ENCODE data around the gene CALCOCO2.

CALCOCO2 gene

GRCh38 chr17:48873209-48873608, 42.4 kb downstream of the CALCOCO2 start:
- no peak for TF ChIP-seq CTCF (IDR thresholded peaks at IDR 0.05; ENCODE audit: low read depth, low read length, missing control alignments)
- H3K4me3 ChIP-seq (ENCODE audit: low read depth, low read length), result no peak overlapping the region
- DNase-seq (ENCODE audit: low read depth), result no peak
- in situ Hi-C loops (cut with HindIII; ENCODE audit: low sequenced_read_pairs), result no loop called here

GRCh38 chr17:48873696-48874443, 43.0 kb downstream of the CALCOCO2 start:
- H3K4me3 ChIP-seq (ENCODE audit: low read depth, low read length), result no peak overlapping the region
- no peak for DNase-seq (ENCODE audit: low read depth)
- in situ Hi-C loops (cut with HindIII; ENCODE audit: low sequenced_read_pairs), result no loop called here
- no peak for TF ChIP-seq CTCF (IDR thresholded peaks at IDR 0.05; ENCODE audit: low read depth, low read length, missing control alignments)

GRCh38 chr17:48878920-48879898, 48.4 kb downstream of the CALCOCO2 start:
- DNase-seq (ENCODE audit: low read depth), result peak; percentile 61
- in situ Hi-C loops (cut with HindIII; ENCODE audit: low sequenced_read_pairs), result no loop called here
- H3K4me3 ChIP-seq (ENCODE audit: low read depth, low read length), result no peak overlapping the region
- TF ChIP-seq CTCF (IDR thresholded peaks at IDR 0.05; ENCODE audit: low read depth, low read length, missing control alignments), result peak; percentile 98

- in situ Hi-C loops (cut with HindIII; ENCODE audit: low sequenced_read_pairs), result loop anchor here (5.0 kb wide), 1 partner anchor 80 kb away; no protein-coding TSS in a partner anchor
- H3K4me3 ChIP-seq (ENCODE audit: low read depth, low read length), result no peak overlapping the region
- DNase-seq (ENCODE audit: low read depth), result no peak
- TF ChIP-seq CTCF (IDR thresholded peaks at IDR 0.05; ENCODE audit: low read depth, low read length, missing control alignments), result no peak
These were observed 51.4 kb downstream of the CALCOCO2 start for GRCh38 chr17:48882272-48882671.

GRCh38 chr17:48883171-48883570, 52.3 kb downstream of the CALCOCO2 start:
- no peak overlapping the region for H3K4me3 ChIP-seq (ENCODE audit: low read depth, low read length)
- in situ Hi-C loops (cut with HindIII; ENCODE audit: low sequenced_read_pairs), result loop anchor here (5.0 kb wide), 1 partner anchor 81 kb away; no protein-coding TSS in a partner anchor
- TF ChIP-seq CTCF (IDR thresholded peaks at IDR 0.05; ENCODE audit: low read depth, low read length, missing control alignments), result no peak
- DNase-seq (ENCODE audit: low read depth), result no peak

- DNase-seq (ENCODE audit: low read depth), result no peak
- in situ Hi-C loops (cut with HindIII; ENCODE audit: low sequenced_read_pairs), result no loop called here
- no peak overlapping the region for H3K4me3 ChIP-seq (ENCODE audit: low read depth, low read length)
- TF ChIP-seq CTCF (IDR thresholded peaks at IDR 0.05; ENCODE audit: low read depth, low read length, missing control alignments), result no peak
These were observed 59.3 kb downstream of the CALCOCO2 start for GRCh38 chr17:48890086-48890485.

Data from astrocyte of the cerebellum (primary cell).